HG03097 (cell line): ENCODE results near the gene CPAMD8.
"Not testable (repeated sequence)": the region's sequence is repeated elsewhere in the genome, so short reads cannot be mapped to it uniquely, and the experiment has no call there.

Experiments
- ATAC-seq: cut with Tn5 transposase; IDR thresholded peaks from one replicate; pipeline ENCODE4 v1.9.1; 2021; ENCODE audit not compliant: unreplicated experiment, low FRiP score

The CPAMD8 gene

DNA sequence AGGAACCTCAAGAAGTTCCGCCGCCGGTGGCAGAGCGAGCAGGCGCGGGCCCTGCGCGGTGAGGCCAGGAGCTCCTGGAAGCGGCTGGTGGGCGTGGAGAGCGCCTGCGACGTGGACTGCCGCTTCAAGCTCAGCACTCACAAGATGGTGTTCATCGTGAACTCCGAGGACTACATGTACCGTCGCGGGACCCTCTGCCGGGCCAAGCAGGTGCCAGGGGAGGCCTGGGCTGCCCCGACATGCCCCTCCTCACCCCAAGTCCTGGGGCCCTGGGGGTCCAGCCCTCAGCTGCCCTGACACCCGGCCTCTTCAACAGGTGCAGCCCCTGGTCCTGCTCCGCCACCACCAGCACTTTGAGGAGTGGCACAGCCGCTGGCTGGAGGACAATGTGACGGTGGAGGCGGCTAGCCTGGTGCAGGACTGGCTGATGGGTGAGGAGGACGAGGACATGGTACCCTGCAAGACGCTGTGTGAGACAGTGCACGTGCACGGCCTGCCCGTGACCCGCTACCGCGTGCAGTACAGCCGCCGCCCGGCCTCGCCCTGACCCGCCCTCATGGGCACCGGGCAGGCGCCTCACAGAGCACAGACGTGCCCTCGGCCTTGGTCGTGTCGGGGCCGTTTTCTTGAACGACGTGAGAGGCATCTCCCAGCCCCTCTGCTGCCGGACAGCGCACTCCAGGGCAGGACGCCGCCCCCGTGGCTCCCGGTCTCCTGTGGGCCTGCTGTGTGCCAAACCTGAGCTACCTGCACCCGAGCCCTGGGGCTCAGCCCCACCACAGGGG, 148.2 kb downstream of the CPAMD8 start:
- no peak for ATAC-seq

DNA sequence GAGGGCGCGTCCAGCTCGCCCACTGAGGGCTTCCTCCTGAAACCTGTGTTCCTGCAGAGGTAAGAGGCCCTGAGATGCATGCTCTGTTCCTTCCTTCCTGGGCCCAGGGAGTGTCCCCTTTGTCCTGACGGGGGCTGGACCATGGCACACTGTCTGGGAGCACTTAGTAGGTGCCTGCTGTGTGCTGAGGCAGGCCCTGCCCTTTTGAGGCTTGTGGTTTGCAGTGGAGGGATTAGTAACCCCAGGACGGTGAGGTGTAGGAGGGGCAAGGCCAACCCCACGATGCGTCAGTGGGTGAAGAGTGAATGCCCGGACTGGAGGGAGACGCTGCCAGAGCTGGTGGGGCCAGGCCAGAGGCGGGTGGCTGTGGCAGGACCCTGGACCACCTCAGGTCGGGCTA, 149.0 kb downstream of the CPAMD8 start:
- ATAC-seq, result no peak

DNA sequence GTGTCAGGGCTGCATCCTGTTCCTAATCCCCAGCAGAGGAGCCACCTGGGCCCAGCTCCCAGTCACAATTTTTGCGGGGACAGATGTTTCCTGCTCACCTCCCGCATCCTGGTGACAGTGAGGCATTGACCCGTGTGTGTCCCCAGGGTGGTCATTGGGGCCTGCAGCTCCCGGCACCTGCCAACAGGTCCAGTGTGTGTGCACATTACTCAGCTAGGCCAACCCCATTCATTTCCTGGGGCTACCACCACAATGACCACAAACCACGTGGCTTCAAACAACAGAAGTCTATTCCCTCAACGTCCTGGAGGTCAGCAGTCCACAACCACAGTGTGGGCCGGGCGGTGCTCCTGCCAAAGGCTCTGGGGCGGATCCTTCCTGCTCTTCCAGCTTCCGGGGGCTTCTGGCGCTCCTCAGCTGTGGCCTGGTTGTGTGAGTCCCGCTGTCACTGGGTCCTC, 149.7 kb downstream of the CPAMD8 start:
- no peak for ATAC-seq

DNA sequence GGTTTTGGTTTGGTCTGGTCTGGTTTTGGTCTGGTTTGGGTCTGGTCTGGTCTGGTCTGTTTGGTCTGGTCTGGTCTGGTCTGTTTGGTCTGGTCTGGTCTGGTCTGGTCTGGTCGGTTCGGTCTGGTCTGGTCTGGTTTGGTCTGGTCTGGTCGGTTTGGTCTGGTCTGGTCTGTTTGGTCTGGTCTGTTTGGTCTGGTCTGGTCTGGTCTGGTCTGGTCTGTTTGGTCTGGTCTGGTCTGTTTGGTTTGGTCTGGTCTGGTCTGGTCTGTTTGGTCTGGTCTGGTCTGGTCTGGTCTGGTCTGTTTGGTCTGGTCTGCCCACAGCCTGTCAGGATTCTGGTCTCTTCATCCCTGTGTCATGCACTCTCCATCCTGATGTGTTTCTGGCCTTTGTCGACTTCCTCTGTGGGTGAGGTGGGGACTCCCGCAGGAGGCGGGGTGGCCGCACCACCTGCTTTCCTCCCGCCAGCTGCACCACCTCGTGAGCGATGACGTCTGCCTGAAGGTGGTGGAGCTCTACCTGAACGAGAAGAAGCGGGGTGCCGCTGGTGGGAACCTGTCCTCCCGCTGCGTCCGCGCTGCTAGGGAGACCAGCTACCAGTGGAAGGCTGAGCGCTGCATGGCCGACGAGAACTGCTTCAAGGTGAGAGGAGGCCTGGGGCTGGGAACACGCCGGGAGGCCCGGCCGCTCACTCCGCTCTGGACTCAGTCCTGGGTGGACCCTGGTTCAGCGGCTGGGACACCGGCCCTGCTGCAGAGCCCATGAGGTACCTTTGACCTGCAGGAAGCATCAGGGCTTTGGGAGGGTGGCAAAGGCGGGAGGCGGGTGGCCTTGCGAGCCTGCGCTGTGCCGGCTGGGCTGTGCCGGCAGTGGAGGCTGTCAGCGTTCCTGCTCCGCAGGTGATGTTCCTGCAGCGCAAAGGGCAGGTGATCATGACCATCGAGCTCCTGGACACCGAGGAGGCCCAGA, 150.7 kb downstream of the CPAMD8 start:
- no peak for ATAC-seq

DNA sequence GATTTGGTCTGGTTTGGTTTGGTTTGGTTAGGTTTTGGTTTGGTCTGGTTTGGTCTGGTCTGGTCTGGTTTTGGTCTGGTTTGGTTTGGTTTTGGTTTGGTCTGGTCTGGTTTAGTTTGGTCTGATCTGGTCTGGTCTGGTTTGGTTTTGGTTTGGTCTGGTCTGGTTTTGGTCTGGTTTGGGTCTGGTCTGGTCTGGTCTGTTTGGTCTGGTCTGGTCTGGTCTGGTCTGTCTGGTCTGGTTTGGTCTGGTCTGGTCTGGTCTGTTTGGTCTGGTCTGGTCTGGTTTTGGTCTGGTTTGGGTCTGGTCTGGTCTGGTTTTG, 151.7 kb downstream of the CPAMD8 start:
- not testable (repeated sequence) for ATAC-seq

DNA sequence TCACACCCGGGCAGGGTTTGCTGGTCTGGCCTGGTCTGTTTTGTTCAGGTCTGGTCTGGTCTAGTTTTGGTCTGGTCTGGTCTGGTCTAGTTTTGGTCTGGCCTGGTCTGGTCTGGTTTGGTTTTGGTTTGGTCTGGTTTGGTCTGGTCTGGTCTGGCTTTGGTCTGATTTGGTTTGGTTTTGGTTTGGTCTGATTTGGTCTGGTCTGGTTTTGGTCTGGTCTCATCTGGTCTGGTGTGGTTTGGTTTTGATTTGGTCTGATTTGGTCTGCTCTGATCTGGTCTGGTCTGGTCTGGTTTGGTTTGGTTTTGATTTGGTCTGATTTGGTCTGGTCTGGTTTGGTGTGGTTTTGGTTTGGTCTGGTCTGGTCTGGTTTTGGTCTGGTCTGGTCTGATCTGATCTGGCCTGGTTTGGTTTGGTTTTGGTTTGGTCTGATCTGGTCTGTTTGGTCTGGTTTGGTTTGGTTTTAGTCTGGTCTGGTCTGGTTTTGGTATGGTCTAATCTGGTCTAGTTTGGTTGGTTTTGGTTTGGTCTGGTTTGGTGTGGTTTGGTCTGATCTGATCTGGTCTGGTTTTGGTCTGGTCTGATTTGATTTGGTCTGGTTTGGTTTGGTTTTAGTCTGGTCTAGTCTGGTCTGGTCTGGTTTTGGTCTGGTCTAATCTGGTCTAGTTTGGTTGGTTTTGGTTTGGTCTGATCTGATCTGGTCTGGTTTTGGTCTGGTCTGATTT, 152.2 kb downstream of the CPAMD8 start:
- no peak for ATAC-seq

DNA sequence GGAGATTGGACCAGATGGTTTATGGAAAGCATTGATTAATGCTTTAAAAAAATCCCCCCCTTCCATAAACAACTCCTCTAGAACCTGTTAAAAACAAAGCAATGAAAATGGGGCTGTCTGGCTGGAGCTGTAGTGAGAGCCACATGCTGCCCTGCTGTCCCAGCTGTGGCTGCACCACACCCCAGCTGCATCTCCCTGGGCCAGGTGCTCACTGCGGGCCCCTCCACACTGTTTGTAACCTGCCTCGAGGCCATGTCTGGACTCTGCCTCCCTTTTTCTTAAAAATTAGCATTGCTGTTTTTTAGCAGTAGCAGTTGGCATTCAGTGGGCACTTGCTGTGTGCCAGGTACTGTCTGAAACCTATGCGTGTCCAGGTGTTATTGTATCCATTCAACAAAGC, 153.0 kb downstream of the CPAMD8 start:
- ATAC-seq, result no peak

DNA sequence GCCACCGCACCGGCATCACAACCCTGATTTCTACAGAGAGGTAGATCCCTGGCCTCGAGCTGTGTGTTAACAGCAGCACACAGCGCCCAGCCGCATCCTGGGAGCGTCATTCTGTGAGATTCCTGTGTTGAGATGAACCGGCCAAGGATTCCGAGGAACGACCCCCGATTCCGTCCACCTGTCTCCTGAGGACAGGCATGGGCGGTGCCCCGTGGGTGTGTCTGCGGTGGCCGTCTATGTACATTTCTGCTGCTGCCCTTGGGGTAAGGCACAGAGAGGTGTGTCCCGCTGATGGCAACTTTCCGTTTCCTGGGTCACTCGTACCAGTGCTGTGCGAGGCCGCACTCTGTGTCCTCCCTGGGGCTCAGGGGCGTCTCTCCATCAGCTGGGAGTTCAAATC, 153.9 kb downstream of the CPAMD8 start:
- no peak for ATAC-seq

DNA sequence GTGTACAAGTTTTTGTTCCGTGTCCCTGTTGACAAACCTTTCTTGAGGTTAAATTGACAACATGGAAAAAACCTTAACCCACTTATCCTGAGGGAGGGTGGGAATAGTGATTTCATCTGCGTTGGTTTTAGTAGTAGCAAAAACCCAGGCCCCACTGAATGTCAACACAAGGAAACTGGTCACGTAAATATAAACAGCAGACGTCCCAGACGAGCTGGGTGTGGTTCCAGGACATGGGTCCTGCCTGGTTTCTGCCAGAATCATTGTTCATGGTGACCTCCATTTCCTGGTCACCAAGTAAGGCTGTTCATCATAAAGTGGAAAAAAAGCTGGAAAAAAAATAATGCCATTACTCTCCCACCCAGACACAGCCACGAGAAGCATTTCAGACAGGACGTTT, 154.7 kb downstream of the CPAMD8 start:
- ATAC-seq, result no peak

DNA sequence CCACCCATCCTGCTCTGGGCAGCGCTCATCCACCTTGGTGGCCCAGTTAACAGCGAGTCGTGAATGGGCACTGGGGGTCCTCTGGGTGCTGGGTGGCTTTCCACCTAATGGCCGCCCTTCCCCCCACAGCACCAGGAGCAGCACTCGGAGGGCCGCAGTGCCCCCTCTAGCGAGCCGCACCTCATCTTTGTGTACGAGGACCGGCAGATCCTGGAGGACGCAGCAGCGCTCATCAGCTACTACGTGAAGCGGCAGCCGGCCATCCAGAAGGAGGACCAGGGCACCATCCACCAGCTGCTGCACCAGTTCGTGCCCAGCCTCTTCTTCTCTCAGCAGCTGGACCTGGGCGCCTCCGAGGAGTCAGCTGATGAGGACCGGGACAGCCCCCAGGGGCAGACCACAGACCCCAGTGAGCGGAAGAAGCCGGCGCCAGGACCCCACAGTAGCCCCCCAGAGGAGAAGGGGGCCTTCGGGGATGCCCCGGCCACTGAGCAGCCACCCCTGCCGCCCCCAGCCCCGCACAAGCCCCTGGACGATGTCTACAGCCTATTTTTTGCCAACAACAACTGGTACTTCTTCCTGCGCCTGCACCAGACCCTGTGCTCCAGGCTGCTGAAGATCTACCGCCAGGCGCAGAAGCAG, 157.2 kb downstream of the CPAMD8 start:
- no peak for ATAC-seq

DNA sequence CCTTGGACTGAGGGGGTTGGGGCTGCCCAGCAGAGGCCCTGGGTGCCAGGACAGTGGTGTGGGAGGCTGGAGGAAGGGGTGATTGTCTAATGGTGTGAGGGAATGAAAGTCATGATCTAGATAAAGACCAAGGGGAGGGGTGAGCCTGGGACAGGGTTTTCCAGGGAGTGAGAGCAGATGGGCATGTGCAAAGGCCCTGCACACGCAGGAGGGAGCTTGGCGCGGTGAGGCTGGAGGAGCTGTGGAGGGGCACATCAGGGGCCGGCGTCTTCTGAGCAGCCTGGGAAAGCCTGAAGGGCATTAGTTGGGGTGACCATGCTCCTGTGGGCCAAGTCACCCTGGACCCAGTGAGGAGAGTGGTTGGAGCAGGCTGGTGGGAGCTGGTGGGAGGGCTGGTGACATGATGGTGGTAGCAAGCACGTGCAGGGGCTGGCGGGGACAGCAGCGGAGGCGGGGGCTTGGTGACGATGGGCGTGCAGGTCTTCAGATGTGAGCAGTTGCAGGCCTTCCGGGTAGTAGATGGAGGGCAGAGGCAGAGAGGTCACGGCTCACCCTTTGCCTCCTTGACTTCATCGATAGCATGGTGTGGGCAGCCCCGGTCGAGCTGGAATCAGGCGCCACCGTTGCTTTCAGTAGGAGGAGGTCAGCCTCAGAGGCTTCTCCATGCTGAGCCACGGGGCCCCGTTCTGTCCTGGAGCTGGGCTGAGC, 158.0 kb downstream of the CPAMD8 start:
- no peak for ATAC-seq

DNA sequence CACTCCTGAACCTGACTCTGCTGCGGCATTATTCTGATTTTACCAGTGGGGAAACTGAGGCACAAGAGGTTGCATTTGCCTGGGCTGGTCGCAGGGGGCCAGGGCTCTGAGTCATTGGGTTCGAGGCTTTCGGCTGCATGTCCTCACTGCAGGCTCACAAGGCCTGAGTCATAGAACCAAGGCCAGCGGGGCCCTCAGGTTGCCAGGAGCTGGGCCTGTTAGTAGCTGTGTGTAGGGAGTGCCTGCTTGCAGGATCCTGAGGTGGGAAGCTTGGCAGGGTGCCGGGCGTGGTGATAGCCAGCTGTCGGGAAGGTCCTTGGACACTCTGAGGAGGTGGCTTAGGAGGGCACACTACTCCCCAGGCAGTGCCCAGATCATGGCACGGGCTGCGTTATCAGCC, 159.4 kb downstream of the CPAMD8 start:
- no peak for ATAC-seq

DNA sequence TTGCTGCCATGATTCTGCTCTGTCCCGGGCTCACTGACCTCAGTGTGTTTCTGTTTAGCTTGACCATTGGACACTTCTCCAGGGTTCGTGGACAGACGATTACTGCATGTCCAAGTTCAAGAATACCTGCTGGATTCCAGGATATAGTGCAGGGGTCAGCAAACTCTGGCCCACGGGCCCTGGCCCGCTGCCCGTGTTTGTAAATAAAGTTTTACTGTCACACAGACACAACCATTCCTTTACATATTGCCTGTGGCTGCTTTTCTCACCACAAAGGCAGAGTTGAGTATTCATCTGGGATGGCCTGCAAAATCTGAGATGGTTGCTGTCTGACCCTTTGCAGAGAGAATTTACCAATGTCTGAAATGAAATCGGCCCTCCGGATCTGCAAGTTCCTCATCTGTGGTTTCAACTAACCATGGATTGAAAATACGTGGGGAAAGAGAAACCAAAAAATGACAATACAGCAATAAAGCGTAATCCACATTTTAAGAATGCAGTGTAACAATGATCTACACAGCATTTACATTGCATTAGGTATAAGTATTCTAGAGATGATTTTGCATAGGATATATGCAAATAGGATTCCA, 163.7 kb downstream of the CPAMD8 start:
- ATAC-seq, result no peak

DNA sequence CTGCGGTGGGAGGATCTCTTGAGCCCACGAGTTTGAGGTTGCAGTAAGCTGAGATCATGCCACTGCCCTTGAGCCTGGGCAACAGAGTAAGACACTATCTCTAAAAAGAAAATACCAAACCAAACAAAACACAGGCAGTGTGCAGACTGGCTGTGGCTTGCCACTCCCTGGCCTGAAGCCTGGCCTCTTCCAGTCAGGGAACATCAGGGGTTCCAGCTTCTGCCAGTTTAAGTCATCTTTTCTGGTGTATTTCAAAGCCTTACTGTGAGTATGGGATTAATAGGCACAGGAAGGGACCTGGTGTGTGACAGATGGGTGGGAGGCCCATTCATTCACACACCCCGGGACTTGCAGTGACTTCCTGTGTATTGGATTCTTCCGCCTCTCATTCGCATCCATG, 164.8 kb downstream of the CPAMD8 start:
- ATAC-seq, result no peak

DNA sequence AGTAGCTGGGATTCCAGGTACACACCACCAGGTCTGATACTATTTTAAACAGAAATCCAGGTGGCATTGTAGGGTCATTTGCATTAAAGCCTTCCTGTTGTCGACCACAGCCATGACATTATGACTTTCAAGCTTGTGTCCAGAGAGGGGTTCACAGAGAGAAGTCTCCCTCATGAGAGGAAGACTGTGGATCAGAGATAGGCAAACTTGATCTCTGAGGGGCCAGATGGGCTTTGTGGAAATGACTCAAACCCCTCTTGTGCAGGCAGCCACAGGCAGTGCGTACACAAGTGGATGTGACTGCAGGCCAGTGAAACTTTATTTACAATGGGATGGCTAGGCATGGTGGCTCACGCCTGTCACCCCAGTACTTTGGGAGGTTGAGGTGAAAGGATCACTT, 165.6 kb downstream of the CPAMD8 start:
- ATAC-seq, result no peak

DNA sequence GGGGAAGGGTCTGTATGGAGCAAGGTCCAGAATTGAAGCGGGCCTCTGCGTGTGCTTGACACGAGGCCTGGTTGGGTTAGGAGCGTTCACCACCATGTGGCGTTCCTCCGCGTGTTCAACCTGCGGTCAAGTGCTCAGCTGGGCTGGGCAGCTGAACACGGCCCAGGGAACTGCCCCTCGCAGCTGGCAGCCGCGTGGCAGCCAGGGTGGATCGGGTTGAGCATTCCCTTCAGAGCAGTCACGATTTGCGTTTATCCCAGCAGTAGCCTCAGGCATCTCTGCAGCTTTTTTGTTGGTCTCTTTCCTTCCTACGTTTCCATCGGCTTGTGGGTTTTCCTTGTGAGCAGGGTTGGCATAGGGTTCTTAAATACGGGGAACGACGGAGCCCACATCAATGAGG, 166.5 kb downstream of the CPAMD8 start:
- ATAC-seq, result no peak

DNA sequence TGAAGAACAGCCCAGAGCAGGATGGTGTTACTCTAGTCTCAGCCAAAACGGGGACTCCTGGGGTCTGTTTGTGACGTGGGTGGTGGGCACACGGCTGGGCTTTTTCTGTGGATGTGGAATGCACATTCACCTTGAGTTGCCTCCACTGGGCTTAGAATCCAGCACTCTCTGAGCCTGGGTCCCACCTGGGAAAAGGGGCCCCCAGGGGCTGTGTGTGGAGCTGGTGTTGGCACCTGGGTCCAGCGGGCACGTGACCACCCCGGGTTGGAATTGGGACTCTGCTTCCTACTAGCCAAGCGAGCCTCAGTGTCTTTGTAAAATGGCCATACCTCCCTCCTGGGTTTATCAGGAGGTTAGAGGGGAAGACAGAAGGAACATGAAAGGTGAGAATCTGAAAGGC, 167.0 kb downstream of the CPAMD8 start:
- ATAC-seq, result no peak

DNA sequence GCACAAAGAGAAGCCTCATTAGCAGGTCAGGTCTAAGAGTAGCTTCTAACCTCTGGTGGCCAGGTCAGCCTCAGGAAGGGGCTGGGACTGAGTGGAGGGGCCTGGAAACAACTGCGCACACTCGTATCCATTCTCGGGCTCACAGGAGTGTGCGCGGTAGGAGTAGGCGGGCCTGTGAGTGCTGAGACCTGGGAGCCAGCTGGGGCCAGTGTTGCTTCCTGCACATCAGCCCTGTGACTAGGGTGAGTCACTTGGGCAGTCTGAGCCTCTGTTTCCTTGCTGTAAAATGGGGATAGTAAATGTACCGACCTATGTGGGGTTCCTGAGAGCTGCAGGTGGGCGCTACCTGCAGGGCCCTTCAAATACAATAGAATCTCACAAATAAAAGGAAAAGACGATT, 170.5 kb downstream of the CPAMD8 start:
- ATAC-seq, result no peak

DNA sequence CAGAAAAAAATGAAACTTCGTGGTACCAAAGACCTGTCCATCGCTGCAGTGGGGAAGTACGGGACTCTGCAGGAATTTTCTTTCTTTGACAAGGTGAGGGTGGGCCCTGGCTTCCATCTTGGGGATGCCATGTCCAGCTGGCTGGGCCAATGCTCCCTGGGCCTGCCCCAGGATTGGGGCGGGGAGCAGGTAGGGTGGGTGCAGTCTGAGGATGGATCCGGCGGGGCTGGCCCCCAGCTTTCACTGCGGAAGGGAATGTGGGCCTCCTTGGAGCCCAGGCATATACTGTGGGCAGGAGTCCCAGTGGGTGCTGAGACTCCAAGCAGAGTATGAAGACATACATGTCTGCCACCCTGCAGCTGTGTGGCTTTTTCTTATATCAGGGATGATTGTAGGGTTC, 173.5 kb downstream of the CPAMD8 start:
- ATAC-seq, result no peak
